Left renal cortex interstitium (tissue), 4 donors: ENCODE data around the gene FAM163A. TPM values are rescaled to one million over a fixed set of nuclear protein-coding genes. Genes with fewer than 3 reads are reported as not detected.

Source experiments
- DNase-seq, 4 donors: peaks; one replicate each; pipeline ENCODE4 v3.0.0-alpha.2; 2013; ENCODE audit warnings: low read depth in 4 of 4, low spot score in 2 of 4, missing footprints in 1 of 4
- polyA plus RNA-seq, 4 donors: library from polyadenylated mRNA; unstranded; fragments of 120-200 nt; gene quantifications; one replicate each; pipeline ENCODE4 v1.2.1, GENCODE V29; 2013; ENCODE audit not compliant: insufficient read length in 4 of 4

Gene FAM163A
- polyA plus RNA-seq, 4 donors: 0.52 to 1.0 (median 0.63) TPM

DNA sequence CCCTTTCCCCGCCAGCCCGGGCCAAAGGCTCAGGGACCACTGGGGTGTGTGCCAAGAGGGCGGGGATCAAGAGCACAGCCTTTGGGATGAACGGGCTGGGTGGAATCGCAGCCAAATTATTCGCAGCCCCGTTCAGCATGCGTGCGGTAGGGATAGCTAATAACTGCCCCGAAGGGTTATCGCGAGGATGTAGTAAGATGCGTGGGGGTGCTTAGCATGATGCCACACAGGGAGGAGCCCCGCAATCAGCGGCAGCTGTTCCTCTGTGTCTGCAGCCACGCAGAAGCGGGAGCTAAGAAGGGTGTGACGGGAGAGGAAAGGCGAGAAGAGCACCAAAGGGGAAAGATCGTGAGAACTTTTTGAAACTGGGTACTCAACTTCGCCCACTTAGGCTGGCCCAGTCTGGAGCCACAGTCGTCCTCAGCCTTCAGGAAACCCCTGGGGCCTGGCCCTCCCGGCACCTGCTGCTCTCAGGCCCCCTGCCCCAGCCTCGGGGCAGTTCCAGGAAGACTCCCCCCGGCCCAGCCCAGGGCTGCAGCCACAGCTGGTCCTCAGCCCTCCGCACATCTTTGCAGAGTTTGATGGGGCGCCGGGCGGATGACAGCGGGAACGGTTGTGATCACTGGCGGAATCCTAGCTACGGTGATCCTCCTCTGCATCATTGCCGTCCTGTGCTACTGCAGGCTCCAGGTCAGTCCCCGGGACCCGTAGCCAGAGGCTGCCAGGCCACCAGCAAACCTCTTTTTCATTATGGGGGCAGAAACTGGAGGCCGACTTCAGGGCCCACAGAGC lies 69.6 kb downstream of the FAM163A start:
- no peak for DNase-seq

DNA sequence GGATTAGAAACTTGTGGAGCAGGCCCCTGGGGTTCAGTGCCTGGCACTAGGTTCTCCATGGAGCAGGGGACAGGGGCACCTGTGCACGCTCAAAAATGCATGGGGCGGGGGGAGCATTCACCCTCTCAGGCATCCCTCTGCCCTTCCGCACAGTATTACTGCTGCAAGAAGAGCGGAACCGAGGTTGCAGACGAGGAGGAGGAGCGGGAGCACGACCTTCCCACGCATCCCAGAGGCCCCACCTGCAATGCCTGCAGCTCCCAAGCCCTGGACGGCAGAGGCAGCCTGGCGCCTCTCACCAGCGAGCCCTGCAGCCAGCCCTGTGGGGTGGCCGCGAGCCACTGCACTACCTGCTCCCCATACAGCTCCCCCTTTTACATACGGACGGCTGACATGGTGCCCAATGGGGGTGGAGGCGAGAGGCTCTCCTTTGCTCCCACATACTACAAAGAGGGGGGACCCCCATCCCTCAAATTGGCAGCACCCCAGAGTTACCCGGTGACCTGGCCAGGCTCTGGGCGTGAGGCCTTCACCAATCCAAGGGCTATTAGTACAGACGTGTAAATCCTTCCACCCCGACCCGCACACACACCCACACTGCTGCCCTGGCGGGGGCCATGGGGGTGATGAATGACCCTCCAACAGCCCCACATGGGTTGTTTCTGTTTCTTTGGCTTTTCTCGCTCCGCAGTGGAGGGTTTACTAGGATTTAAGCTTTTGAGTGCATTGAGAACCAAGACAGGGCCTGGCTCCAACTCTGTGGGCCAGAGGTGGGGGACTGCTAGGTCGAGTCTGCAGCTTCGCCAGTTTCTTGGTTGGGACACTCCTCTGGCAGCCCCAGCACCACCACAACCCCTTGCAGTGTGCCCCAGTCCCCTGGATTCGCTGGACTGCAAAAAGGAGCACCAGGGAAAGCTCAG lies 70.8 kb downstream of the FAM163A start:
- DNase-seq: no peak

DNA sequence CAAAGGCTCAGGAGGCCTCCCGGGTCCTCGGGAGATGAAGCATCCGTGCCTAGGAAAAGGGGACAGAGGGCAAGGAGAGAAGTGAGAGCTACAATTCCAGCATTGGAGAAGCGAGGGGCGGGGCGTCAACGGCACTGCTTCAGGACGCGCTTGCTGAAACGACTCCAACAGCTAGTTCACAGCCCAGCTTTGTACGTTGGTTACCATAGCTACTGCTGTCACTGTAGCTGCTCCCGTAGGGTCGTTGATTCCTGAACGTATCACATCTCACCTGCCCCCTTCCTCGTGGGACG lies 71.4 kb downstream of the FAM163A start:
- DNase-seq: no peak

DNA sequence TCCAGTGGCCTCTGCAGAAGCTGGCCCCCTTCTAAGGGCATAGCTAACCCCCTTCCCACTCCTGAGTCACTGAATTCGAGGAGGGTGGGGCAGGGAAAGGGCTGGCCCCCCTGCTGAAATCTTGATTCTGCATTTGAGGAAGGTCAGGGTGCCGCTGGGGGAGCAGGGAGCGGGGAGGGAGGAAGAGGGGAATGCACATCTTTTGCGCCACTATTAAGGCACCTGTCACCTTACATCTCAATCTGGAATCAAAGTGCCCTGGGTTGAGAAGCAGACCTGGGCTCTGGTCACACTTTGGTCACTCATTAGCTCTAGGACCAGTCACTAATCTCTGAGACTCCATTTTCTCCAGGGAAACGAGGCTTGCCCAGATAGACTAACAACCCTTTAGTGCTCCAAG lies 72.5 kb downstream of the FAM163A start:
- no peak for DNase-seq

DNA sequence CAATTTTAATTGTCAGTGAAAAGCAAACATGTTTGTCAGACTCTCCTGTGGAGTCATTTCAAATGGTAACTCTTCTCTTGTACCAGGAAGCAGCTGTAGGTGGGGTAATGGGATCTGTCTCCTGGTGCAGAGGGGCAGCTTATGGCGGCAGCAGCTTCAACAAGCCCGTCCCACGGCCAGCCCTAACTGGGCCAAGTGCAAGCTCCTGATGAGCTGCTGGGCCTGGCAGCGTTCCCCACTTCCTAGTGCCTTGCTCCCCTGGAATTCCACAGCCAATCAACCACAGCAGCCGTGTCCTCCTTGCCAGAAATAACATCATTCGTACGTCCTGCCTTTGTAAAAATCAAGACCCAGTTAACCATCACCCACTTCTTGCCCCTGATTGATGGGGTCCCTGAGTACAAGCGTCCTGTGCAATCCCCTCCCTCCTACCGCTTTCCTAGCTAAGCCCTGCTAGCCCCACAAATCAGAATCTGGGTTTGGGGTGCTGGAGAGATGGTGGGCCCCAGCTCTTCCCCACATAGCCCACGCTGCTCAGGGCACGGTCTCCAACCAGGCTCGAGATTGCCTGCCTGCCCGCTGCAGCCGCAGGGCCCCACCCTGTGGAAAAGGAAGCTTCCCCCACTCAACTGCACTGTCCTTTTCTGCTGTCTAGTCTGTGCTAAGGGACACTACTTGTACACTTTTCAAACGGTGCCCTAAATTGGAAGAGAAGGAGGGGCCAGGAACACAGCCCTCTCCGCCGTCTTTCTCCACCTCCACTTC lies 73.3 kb downstream of the FAM163A start:
- no peak for DNase-seq

DNA sequence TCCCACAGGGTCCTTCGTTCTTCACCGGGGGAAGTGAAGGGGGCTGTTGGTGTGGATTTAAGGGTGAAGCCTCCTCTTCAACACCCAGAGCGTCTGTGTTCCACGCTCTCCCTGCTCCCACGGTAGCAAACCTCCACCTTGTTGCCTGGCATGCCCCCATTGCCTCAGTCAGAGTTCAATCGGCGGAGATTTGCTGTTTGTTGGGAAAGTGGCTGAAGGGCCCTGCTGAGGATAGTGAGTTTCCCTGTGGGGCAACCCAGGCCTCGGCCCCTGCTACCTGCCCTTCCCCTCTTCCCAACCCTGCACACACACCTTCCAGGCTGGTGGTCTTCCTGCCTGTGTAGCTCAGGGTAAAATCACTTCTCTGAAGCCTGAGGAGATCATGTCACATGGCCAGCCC lies 74.0 kb downstream of the FAM163A start:
- DNase-seq: no peak

DNA sequence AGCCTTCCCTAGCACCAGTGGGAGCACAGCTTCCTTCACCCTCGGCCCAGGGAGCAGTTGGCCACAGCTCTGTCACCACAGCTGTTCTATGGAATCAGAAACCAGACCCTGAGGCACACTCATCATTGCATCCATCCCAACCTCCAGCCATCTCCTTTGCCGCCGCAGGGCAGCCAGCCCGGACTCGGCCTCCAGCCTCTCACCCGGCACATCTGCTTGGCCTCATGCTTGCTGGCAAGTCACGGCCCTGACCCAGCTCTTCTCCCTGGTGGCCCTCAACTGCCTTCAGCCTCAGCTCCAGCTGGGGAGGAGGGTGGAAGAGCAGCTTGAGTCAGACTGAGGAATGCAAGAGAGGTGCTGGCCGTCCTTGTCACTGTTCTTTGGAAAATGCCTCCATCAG lies 74.7 kb downstream of the FAM163A start:
- no peak for DNase-seq

DNA sequence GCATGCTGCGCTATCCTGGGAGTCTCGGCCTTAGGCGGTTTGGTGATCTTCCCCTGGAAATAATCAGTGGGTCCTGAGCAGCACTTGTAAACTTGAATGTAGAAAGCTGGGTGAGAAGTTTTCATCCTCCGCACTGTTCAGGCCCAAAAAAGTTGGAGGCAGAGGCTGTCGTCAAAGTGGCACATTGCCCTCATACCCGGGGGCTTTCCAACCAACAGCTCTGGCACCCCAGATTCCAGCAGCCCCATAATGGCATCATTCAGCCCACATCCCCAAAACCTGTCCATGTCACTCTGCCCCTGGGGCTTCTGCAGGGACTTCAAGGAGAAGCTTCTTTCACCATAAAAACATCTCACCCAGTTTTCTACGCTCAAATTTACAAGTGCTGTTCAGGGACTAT lies 75.2 kb downstream of the FAM163A start:
- no peak for DNase-seq

DNA sequence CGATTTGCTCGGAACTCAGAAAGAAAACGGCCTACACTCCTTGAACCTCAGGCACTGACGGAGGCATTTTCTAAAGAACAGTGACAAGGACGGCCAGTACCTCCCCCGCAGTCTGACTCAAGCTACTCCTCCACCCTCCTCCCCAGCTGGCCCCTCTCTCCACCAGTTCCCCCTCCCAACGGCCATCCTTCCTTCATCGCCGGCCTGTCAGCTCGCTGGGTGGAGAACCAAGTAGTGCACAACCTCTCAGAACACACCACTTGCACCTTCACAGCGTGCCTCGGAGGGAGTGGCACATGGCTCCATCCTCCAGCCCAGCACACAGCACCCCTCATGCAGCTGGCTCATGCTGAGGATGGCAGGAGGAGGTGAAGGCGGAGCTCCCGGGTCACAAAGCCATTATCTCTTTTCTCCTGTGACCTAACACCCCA lies 75.7 kb downstream of the FAM163A start:
- DNase-seq: no peak

DNA sequence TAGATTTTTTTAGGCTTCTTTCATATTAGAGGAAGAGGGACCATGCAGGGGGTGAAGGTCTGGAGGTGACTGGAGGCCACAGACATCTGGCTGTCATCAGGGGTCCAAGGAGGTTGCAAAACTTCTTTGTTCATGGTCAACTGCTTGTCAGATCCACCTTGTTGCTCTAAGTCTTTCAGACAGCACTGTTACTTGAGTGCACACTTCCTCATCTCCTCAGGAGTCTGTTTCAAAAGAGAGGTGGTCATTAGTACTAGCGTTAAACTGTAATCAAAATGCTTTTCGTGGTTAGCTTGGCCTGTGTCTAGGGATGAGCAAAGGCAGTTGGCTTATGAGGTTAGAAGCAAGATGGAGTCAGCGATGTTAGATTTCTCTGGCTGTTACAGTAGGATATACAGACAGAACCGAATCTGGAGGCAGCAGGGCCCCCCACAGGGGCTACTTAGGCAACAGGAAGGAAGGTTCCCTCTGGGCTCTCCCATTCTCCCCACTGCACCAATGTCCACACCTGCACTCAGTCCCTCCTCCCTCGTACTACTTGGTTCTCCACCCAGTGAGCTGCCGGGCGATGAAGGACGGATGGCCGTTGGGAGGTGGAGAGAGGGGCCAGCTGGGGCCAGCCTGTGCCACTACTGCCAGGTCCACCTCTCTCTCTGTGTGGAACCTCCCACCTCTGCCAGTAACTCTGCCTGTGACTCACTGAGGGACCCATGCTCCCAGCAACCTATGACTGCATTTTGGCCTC lies 77.3 kb downstream of the FAM163A start:
- no peak for DNase-seq

DNA sequence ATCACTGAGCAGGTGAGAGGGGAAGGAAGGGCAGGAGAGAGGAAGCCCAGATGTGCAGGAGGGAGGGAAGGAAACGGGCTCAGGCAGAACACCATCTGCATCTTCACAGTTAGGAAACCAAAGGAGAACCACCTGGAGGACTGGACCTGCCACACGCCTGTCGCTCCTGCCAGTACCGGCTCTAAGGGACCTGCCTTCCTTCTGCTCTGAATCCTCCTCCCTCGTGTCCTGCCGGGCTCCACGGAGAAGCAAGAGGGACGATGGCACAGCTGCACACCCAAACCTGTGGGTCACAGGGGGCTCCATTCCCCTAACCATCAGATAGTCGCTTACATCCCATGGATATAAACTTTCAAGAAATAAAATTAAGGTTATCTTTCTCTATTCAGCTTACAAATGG lies 78.4 kb downstream of the FAM163A start:
- DNase-seq: no peak

DNA sequence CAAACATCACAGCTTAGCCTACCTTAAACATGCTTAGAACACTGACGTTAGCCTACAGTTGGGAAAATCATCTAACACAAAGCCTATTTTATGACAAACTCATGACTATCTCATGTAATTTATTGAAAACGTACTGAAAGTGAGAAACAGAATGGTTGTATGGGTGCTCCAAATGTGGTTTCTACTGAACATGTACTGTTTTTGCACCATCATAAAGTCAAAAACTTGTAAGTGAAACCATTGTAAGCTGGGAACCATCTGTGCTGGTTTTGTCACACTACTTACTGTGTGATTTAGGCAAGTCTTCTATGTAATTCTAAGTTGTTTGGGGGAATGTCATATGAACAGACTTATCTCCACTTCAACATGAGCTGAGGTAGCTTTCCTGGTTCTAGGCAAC lies 79.0 kb downstream of the FAM163A start:
- DNase-seq: no peak

DNA sequence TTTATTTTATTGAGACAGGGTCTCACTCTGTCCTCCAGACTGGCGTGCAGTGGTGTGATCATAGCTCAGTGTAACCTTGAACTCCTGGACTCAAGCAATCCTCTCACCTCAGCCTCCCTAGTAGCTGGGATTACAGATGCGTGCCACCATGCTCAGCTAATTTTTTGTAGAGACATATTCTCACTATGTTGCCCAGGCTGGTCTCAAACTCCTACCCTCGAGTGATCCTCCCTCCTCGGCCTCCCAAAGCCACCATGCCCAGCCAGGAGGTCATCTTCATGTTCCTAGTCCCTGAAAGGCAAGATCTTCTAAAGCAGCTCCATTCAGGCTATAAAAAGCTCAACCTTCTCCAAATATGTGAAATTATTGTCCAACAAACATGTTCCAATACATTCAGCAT lies 80.6 kb downstream of the FAM163A start:
- no peak for DNase-seq

DNA sequence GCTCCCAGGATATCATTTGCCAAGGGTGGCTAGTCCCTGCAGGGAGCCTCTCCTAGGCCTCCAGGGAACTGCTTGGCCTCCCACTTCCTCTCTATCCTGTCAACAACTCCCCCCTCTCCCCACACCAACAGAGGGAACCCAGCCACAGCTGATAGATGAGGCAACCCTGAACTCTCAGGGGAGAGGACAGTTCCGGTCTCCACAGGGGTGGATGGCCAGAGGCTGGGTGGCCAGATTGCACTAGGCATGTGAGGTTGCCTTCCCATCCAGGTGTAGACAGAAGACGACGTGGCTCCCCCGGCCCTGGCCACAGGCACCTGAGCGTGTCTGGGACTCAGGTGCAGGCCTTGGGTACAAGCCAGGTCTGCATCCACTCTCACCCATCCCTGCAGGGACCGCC lies 81.2 kb downstream of the FAM163A start:
- no peak for DNase-seq

DNA sequence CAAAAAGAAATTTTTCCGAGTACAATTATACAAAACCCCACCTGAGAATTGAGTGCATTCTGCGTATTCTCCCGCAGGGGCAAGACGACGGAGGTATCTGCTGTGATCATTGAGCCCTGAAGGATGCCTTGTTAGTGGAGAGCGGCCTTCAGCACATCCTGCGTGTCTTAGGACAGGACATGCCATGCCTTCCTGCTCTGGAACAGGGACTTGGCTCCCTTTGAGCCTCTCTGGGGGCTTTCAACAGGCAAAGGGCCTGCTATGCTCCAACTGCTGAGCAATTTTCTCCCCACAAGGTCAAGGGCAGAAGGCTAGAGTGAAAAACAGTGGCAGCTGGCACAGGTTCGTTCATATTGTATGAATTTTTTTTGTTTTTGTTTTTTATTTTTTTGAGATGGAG lies 82.1 kb downstream of the FAM163A start:
- no peak for DNase-seq

DNA sequence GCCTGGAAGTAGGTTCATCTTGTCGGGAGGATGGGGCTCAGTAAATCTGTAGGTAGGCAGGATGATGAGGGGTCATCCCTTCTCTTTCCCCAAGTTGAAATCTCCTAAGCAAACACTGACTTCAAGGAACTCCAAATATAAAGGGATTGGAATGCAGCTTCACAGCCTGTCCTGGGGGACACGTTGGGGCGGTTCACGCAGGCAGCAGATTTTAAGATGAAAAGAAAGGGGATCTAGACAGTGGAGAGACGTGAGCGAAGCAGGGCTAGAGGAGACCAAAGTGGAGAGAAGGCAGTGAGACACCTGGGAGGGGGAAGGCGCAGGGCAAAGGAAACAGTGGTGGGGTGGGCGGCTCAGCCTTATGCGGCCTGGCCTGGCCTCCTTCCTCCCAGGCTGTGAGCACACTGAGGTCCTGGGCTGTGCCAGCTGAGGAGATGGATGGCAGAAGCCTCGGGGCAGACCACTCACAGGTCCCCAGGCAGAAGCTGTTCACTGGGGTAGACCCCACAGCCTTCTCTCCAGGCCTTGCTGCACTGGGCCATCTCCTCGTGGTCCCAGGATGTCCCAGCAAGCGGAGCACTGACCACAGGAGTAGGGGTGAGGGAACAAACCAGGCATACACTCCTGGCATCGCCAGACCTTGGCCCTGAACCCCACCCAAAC lies 82.8 kb downstream of the FAM163A start:
- DNase-seq: no peak

DNA sequence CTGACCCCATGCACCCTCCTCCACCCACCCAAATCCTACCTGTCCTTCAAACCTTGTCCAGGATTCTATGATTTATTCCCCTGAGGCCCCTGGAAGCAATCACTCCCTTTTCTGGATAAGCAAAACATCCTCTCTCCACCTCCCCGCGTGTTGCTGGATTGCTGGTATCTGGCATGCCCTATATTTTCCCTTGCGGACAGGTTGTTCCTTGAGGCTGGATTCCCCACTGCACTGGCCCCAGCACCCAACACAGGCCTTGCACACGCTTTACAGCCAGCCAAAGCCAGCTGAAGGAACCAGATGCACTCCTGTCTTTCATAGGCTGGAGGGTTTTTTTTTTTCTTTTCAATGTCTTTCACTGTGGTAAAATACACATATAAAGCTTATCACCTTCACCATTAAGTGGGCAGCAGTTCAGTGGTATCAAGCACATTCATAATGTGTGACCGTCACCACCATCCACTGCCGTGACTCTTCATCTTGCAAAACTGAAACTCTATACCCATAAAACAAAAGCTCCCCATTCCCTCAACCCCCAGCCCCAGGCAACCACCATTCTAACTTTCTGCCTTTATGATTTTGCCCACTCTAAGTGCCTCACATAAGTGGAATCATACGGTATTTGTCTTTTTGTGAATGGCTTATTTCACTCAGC lies 83.7 kb downstream of the FAM163A start:
- no peak for DNase-seq

DNA sequence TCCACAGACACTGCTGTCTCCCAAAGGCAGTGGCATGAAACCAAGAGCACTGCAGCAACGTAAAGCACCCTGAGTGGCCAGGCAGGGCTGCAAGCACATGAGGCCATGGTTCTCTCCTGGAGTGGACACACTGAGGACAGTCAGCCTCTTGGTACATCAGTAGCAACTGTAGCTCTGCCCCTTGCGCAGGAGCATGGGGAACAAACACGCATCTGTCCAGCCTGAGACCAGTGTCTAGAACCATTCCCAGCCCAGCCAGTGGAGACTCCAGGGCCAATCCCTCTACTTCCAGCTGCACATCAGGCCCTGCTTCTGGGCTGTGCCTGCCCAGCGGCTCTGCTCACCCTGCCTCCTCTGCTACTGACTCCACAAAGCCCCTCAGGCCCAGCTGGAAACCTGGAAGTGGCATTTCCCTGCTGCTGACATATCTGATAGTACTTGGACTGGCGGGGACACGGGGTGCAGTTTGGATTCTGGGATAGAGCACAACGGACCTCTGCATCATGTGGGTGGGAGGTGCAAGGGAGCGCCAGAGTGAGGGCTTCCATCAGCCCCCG lies 85.5 kb downstream of the FAM163A start:
- DNase-seq: no peak

DNA sequence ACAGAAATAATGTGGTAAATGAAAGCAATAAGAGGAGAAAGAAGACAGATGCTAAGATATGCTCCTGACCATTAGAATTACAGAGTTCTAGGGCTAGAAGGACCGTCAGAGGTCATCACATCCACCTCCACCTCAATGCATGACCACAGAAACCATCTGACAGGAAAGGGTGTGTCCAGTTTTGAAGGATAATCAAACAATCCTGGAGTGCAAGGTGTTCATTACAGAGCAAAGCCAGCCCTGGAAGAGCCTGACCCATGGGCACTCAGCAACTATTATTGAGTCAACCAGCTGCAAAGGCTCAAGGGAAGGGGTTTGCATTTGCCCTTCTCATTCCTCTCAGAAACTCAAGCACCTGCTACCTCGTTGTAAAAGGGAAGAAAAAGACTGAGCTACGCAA lies 88.1 kb downstream of the FAM163A start:
- no peak for DNase-seq
